SK-N-MC (cell line): Measurements from ENCODE around the gene FOLR2.

Experiments
- EZH2 ChIP-seq: fragments of 200-600 bp; sonication (generic); IDR thresholded peaks from one replicate; pipeline ENCODE4 v1.6.1; 2017; ENCODE audit warnings: antibody characterized with exemption
- POLR2AphosphoS5 ChIP-seq: IDR thresholded peaks from 2 replicates; pipeline ENCODE4 v1.6.1; 2012; ENCODE audit warnings: mild to moderate bottlenecking, low read depth, low read length, borderline replicate concordance

GRCh38 chr11:72179049-72179803 lies 37.4 kb upstream of the FOLR2 start:
- TF ChIP-seq EZH2 (no peak), POLR2AphosphoS5 (no peak)
